Activated CD4-positive, alpha-beta T cell treated with anti-CD3 and anti-CD28 coated beads, Interleukin-2, amount 50 U/mL, for 48 hours (primary cell): ENCODE data around the gene LRCH3.
"Not testable (repeated sequence)": the region's sequence is repeated elsewhere in the genome, so short reads cannot be mapped to it uniquely, and the experiment has no call there.

Source experiments
- DNase-seq, 2 experiments: peaks; one replicate each; pipeline ENCODE4 v3.0.0-alpha.2; 2020

LRCH3 gene

DNA sequence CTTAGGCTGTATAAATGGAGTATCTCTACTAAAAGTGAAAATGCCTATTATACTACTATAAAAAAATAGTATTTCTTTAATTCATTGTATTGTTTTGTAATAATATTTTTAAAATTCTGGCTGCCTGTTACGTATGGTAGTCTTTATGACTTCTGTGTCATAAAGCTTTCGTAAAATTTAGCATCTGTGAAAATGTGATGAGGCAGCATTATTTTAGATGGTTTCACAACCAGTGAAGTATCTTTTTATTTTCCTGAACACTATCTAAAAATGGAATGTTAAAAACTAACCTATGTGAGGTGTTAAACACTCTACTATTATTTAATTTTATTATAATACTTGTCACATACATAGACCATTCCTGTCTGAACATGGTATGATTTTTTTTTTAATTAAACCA, 46.2 kb downstream of the LRCH3 start:
- DNase-seq: no peak

DNA sequence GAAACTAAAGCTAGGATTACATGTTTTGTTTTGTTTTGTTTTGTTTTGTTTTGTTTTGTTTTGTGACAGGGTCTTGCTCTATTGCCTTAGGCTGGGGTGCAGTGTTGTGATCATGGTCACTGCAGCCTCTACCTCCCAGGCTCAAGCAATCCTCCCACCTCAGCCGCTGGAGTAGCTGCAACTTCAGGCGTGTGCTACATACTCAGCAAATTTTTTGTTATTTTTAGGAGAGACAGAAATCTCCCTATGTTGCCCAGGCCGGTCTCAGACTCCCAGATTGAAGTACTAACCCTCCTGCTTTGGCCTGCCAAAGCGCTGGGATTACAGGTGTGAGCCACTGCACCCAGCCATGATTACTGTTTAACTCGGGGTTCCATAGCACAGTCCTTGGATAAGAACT, 50.7 kb downstream of the LRCH3 start:
- no peak for DNase-seq

DNA sequence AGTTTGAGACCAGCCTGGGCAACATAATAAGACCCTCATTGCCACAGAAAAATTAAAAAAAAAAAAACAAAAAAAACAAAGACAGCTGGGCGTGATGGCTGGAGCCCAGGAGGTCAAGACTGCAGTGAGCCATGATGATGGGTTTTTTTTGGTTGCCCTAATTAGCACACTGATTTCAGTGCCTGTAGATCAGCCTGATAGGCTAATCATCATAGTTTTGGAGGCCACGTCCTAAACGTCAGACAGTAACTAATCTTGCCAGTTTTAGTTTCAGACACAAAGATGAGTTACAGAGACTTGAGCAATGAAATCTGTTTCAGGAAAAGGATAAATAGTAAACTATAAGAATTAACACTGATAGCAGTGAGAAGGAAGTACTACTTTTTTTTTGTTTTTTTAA, 55.4 kb downstream of the LRCH3 start:
- no peak for DNase-seq

DNA sequence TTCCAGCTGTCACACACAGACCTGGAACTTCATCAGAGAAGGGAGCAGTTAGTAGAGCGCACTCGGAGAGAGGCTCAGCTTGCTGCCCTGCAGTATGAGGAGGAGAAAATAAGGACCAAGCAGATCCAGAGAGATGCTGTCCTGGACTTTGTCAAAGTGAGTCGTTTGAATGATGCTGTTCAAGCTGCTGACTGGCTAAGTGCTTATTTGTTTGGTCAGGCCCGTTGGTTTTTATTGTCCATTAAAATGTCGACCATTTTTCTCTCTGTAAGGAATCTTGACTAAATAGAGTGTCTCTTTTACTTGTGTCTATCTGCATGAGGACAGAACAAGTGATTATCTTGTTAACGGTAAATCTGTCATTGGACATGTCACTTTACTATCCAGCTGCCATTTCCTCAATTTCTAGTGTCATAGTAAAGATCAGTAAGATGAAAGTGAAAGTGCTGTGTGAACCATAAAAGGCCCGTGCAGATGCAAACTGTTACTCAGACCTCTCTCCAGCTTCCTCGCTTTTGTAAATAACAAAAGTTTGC, 56.9 kb downstream of the LRCH3 start:
- no peak for DNase-seq

DNA sequence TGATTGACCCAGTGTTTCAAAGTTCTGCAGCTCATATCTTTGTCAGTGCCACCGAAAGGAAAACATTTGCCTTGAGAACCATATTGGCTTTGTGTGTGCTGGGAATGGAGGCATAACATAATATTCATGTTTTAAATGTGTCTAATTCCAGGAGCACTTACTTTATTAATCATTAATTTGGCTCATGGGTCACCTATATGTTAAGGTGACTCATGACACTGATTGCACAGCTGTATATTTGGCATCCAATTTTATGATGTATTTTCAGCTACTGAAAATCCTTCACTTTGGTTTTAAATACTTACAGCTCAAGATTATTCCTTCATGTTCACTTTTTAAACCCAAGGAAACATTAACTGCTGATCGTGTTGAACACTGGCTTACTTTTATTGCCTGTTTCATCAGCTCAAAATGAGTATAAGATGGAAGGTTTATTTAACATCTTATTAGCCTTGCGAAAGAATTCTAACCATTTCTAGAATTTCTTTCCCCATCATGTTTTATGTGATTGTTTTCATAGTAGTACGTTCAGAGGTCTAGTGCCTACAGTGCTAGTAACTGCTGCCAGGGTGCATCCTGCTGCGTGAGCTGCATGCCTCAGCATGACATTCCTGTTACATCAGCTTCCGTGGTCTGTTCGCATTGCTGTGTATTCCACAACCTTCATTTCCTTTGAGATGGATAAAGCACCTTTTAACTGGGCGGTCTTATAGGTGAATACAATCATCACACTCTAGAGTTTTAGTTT, 63.7 kb downstream of the LRCH3 start:
- no peak for DNase-seq

DNA sequence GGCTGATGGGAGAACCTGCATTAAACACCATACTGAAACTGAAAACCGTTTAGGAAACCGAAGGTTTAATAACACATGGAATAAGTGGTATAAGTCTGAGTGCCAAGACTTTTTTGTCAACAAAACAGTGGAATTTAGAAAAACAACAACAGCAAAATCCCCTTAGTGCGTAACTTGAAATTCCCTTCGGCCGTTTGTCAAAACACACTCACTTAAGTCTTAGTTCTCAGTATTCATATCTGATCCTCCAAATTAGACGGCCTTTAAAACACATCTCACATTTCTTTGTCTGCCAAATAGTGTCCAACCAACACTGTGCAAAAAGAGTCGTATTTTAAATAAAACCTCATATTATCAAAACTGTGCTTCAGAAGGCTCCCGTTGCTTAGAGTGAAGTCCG, 64.5 kb downstream of the LRCH3 start:
- DNase-seq: no peak

DNA sequence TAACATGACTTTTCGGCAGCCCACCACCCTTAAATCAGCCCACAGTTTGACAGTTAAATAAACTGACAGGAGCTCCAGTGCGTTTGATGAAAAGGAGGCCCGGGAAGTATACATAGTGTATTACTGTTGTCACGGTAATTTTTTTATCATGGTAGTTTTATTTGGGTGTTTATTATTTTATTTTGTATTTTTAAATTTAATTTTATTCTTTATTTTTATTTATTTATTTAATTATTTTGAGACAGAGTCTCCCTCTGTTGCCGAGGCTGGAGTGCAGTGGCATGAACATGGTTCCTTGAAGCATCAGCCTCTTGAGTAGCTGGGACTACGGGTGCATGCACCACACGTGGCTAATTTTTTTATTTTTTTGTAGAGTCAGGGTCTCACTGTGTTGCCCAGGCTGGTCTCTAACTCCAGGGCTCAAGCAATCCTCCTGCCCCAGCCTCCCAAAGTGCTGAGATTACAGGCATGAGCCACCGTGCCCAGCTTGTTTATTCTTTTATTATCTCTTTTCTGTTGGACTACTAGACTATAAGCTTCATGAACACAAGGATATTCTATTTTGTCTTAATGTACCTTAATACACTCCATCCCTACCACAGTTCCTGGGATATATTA, 65.3 kb downstream of the LRCH3 start:
- no peak for DNase-seq

DNA sequence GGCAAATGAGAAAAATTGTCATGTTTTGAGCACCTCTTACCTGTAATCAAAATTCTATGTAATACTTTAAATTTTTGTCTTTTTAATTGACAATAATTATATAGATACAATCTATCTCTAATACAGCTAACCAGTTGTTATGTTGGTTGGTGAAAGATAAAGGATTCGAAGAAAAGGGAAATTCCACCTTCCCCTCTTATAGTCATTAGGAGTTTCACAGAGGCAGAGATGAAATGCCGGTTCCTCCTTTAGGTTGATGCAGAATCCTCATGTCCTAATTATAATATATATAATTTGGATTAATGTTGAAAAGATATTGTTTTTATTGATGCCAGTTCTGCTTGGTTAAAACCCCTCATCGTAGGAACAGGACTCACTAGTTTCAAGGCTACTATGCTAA, 67.1 kb downstream of the LRCH3 start:
- no peak for DNase-seq

DNA sequence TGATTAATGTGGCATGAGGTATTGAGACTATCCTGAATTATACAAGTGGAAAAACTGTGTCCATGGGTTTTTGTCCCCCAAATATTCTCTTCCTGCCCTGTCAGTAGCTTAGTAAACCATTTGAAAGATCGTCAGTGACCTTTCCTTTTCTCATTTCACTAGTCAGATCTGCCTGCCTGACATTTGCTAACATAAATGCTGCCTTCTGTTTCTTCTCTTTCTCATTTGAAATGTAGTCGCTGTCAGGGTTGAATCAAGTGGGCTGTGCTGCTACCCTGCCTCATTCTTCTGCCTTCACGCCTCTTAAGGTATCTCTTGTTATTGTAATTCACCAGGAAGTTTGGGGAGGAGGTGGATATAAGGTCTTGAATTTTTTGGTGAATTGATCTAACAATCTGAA, 67.5 kb downstream of the LRCH3 start:
- DNase-seq: no peak

DNA sequence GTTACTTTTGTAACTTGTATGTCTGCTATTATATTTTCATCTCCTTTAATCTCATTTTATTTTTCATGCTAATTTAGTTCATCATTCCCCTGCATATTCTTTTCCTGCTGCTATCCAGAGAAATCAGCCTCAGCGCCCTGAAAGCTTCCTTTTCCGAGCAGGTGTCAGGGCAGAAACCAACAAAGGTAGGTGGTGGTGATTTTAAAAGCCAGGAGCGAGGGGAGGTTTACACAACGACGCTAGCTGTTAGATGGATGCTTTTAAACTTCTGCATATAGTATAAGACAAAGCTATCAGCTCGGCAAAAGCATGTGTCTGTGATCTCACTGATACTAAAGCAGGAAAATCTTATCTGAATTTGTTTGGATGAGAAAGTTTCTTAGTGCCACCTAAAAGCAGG, 75.0 kb downstream of the LRCH3 start:
- DNase-seq: no peak

DNA sequence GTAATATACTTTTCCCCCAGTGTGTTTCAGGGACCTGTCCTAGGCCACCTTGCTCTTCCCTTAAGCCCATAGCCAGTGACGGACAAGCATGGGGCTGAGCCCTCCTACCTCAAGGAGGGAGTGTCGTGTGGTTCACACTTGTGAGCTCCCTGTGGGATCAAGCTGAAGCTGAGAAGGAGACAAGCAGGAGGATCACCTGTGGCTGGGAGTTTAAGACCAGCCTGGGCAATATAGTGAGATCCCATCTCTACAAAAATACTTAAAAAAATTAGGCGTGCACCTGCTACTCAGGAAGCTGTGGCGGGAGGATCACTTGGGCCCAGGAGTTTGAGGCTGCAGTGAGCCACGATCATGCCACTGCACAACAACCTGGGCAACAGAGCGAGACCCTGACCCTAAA, 82.3 kb downstream of the LRCH3 start:
- no peak for DNase-seq

DNA sequence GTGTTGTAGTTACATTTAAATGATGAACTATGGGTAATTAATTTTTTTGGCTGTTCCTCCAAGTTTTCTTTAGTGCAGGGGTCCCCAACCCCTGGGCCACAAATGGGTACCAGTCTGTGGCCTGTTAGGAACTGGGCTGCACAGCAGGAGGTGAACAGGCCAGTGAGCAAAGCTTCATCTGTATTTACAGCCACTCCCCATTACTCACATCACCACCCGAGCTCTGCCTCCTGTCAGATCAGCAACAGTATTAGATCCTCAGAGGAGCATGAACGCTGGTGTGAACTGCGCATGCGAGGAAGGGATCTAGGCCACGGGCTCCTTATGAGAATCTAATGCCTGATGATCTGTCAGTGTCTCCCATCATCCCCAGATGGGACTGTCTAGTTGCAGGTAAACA, 83.0 kb downstream of the LRCH3 start:
- DNase-seq: no peak

DNA sequence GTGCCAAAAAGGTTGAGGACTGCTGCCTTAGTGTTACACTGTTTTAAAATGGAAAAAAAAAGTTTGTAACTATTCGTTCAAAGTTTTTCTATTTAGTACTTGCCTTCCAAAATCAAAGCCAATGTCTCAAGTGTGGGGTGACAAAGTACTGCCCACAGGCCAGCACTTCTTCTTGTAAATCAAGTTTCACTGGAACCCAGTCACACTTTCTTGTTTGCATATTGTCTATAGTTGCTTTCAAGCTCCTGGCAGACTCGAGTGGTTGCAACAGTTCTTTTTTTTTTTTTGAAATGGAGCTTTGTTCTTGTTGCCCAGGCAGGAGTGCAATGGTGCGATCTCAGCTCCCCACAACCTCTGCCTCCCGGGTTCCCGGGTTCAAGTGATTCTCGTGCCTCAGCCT, 83.6 kb downstream of the LRCH3 start:
- DNase-seq: no peak

DNA sequence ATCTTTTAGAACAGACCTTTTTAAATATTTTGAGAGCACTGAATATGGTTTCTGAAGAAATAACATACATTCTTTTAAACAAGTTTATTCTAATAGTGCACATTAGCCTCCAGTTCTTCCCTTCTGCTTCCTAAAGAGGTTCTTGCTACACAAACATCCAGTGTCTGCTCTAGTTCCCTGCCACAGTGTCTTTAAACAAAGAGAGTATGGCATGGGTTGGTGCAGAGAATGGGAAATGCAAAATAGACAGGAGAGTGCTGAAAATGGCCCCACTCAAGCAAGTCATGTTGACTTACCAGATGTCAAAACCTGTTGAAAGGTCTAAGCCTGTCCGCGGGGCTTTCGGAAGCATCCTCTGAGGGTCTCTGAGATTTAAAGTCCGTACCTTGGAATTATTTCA, 86.8 kb downstream of the LRCH3 start:
- DNase-seq: no peak

DNA sequence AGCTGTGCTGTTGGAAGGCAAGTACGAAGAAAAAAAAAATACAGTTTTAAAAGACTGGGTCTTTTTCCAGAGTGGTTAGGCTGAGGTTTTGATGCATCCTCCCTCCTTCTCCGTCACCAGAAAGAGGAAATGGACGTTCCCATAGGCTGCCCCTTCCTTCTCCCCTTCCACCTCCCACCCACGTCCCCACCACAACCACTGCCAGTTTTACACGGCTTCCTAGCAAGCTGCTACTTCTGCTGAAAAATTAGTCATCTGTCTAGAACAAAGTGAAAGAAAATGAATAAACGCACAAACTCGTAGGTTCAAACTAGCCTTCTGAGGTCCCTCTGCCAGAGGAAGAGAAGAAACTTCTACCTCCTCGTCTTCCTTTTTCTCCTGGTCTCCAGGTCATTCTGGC, 87.4 kb downstream of the LRCH3 start:
- peak; percentile 76 to 84 for DNase-seq

DNA sequence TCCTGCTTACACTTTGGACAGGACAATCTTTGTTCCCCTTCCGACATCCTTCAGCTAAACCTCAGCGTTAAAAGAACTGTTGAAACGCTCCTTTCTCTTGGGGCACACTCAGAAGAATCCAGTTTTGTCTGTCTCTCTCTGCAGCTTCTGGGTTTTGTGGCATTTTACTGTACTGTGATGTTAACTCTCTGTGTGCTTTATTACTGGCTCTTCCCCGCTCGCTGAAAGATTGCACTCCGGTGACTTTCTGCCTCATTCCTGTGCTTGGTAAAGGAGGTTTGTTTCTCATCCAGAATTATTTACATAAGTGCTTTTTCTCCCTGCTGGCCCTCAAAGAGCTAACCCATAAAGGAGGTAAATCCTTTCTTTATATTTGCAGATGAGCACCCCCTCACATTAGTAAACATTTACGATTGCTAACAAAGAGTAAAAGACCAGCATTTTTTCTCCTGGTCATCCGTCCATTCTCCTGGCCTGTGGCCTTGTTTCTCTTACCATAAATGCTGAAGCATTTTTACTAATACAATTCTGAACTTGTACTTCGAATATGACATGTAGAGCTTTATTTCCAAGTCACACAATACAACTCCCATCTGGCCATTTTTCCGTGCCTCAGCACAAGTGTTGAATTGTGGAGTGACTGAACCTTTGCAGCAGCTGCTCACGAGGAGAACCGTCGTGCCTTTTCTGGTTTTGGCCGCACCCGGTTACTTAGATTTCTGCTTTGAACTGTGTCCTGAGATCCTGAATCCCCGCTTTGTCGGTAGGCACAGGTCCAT, 89.6 kb downstream of the LRCH3 start:
- no peak for DNase-seq

DNA sequence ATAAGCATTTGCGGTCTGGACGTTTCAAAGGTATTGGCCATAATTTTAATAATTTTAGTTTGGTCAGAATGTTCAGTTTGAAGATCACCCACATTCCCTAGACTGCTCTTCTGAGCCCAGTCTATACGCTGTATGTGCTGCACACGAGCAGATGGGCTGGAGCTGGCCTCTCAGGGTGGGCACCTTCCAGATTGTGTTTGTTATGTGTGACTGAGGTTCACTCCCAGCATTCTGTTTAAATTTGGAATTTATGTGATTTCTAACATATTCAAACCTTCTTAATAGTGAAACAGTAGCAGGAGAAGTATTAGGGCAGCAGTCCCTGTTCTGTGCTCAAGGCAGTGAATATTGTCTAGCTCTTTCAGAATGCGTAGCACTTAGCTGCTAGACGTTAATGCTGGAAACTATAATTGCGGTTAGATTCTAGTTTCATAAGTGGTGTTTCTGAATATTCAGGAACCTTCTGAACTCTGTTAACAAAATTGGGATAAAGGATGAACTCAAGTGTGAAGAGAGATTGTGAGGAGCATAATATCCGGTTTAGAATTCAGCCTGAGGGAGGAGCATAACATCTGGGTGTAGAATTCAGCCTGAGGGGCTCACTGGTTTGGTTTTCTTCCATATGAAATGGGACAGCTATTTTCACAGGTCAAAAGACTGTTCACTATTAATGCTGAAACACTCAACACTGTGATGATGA, 90.4 kb downstream of the LRCH3 start:
- no peak for DNase-seq

DNA sequence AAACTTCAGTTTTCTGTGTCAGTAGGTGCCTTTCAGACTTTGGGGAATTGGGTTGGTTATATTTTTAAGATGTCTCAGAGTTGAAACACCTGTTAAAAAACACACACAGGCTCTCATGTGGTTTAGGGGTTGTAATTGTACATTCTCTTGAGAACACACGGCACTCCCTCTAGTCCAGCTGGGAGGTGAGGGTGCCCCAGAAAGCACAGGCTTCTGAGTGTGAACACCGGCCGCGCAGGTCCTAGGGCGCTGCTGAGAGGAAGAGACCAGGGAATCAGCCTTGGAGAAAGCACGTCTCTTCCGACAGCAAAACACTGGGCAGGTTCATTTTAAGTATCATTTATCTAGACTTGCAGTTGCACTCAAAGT, 90.9 kb downstream of the LRCH3 start:
- DNase-seq: no peak

DNA sequence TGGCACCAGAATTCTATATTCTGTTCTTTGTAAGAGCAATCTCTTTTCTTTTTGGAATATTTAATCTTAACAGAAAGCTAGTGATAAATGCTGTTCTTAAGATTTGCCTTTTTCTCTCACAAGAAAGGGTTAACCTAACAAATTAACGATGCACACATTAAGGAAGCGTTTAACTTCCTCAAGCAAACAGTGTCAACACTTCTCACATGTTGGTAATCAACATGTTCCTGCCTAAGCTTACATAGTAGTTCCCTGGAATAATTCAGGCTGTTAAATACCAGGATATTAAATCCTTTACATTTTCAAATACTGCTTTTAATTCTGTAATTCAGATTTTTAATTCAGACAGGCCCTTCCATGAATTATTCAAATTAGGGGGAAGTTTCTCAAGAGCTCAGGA, 91.5 kb downstream of the LRCH3 start:
- DNase-seq: no peak

DNA sequence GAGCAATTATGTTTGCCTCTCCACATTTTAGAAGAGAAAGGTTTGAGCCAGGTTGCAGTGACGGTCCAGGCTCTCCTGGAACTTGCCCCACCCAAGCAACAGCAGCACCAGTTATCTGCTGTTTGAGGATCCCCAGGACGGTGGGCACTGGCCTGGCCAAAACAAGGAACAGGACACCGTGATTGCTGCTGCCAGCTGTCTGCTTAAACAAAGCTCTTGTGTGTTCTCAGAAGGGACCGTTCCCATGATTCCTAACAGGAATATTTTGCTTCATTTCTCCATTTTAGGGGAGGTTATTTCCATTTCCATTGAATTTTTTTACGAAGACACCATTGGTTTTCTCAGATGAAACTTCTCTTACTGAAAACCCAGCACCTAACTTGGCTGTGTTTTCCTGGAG, 92.5 kb downstream of the LRCH3 start:
- no peak for DNase-seq

DNA sequence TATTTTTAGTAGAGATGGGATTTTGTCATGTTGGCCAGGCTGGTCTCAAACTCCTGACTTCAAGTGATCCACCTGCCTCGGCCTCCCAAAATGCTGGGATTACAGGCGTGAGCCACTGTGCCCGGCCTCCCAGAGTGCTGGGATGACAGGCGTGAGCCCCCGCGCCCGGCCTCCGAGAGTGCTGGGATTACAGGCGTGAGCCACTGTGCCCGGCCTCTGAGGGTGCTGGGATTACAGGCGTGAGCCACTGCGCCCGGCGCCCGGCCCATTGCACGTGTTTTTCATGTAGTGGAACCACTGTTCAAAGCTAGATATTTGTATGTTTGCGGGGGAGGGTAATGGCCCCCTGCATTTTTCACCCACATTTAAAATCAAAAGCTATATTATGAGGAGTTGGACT, 93.3 kb downstream of the LRCH3 start:
- not testable (repeated sequence) for DNase-seq

DNA sequence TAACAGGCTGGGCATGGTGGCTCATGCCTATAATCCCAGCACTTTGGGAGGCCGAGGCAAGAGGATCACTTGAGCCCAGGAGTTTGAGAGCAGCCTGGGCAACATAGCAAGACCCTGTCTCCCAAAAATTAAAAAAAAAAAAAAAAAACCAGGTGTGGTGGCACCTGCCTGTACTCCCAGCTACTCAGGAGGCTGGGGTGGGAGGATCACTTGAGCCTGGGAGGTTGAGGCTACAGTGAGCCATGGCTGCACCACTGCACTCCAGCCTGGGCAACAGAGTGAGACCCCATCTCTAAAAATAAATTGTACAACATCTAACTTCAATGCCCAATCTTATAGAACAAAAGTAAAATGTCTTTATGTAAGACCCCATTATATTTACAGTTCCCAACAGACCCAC, 95.0 kb downstream of the LRCH3 start:
- not testable (repeated sequence) for DNase-seq

DNA sequence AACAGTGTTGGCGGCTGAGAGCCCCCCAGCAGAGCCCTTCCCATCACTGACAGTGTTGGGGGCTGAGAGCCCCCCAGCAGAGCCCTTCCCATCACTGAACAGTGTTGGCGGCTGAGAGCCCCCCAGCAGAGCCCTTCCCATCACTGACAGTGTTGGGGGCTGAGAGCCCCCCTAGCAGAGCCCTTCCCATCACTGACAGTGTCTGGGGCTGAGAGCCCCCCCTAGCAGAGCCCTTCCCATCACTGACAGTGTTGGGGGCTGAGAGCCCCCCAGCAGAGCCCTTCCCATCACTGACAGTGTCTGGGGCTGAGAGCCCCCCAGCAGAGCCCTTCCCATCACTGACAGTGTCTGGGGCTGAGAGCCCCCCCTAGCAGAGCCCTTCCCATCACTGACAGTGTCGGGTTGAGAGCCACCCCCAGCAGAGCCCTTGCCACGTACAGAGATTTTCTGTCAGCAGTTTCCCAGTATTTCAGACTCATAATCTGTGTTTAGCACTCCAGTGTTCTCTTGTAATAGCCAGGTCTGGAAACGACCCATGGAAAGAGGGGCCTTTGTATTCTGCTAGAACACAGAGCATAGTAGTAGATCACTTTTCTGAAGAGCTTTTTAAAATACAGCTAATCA, 96.5 kb downstream of the LRCH3 start:
- DNase-seq: not testable (repeated sequence)
